ENCODE data around the gene COL25A1.

DNA sequence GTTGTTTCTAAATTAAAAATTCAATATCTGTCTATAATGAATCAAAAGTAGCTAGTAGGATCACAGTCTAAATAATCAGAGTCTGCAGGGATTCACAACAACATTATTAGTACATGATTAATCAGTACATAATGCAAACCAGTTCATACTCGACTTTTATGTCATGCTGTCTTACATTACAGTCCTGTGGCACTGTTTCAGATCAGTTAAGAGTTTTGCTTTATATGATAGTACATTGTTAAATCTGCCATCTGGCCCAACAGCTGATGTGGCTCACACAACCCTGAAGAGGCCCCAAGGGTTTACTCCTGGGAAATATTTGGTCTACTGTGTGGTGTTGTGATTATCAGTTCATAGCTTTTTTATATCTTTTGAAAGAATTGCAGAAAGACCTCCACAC is 292.5 kb downstream of the COL25A1 start:
- TF ChIP-seq, protein P1, sequence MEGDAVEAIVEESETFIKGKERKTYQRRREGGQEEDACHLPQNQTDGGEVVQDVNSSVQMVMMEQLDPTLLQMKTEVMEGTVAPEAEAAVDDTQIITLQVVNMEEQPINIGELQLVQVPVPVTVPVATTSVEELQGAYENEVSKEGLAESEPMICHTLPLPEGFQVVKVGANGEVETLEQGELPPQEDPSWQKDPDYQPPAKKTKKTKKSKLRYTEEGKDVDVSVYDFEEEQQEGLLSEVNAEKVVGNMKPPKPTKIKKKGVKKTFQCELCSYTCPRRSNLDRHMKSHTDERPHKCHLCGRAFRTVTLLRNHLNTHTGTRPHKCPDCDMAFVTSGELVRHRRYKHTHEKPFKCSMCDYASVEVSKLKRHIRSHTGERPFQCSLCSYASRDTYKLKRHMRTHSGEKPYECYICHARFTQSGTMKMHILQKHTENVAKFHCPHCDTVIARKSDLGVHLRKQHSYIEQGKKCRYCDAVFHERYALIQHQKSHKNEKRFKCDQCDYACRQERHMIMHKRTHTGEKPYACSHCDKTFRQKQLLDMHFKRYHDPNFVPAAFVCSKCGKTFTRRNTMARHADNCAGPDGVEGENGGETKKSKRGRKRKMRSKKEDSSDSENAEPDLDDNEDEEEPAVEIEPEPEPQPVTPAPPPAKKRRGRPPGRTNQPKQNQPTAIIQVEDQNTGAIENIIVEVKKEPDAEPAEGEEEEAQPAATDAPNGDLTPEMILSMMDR (IDR thresholded peaks at IDR 0.05), result no peak
- TF ChIP-seq POLR2A (IDR thresholded peaks at IDR 0.05), result no peak
